BLaER1 (cell line): ENCODE measurements around the gene EPAS1.

Experiments used
- H3K27ac ChIP-seq: shearing (Covaris generic); formaldehyde crosslinking; 2 replicates; pipeline ENCODE4 v1.8.1; 2022
- H3K27me3 ChIP-seq: shearing (Covaris generic); formaldehyde crosslinking; 2 replicates; pipeline ENCODE4 v1.8.1; 2022
- H3K36me3 ChIP-seq: shearing (Covaris generic); formaldehyde crosslinking; 2 replicates; pipeline ENCODE4 v1.8.1; 2022
- H3K4me1 ChIP-seq: shearing (Covaris generic); formaldehyde crosslinking; 2 replicates; pipeline ENCODE4 v1.8.1; 2022
- H3K4me2 ChIP-seq: shearing (Covaris generic); formaldehyde crosslinking; 2 replicates; pipeline ENCODE4 v1.8.1; 2022
- H3K4me3 ChIP-seq: shearing (Covaris generic); formaldehyde crosslinking; 2 replicates; pipeline ENCODE4 v1.8.1; 2022
- H3K9ac ChIP-seq: shearing (Covaris generic); formaldehyde crosslinking; 2 replicates; pipeline ENCODE4 v1.8.1; 2022
- H3K9me3 ChIP-seq: shearing (Covaris generic); formaldehyde crosslinking; 2 replicates; pipeline ENCODE4 v1.8.1; 2022
- H4K20me1 ChIP-seq: shearing (Covaris generic); formaldehyde crosslinking; 2 replicates; pipeline ENCODE4 v1.8.1; 2022
- Cebpa-rat ChIP-seq: shearing (Covaris generic); IDR thresholded peaks from 2 replicates; pipeline ENCODE4 v1.8.1; 2022

Gene EPAS1

GRCh38 chr2:46315103-46315890 lies 18.1 kb downstream of the EPAS1 start:
- H3K27me3 ChIP-seq = no peaks in the 10 kb centered on the region
- H3K9me3 ChIP-seq = no peaks in the 10 kb centered on the region
- no peak overlapping the region for H3K27ac ChIP-seq
- TF ChIP-seq Cebpa-rat = no peak
- no peak overlapping the region for H3K4me3 ChIP-seq
- no peaks in the 10 kb centered on the region for H3K36me3 ChIP-seq
- no peaks in the 10 kb centered on the region for H4K20me1 ChIP-seq
- no peak overlapping the region for H3K9ac ChIP-seq
- peak overlapping the region; percentile 48 for H3K4me2 ChIP-seq
- peaks cover 26% of the 10 kb centered on the region for H3K4me1 ChIP-seq

GRCh38 chr2:46317094-46317486 lies 19.9 kb downstream of the EPAS1 start:
- H3K4me1 ChIP-seq = peaks cover 26% of the 10 kb centered on the region
- no peak overlapping the region for H3K4me3 ChIP-seq
- H3K36me3 ChIP-seq = no peaks in the 10 kb centered on the region
- H3K27ac ChIP-seq = no peak overlapping the region
- H3K9me3 ChIP-seq = no peaks in the 10 kb centered on the region
- no peak overlapping the region for H3K4me2 ChIP-seq
- H3K27me3 ChIP-seq = no peaks in the 10 kb centered on the region
- H3K9ac ChIP-seq = no peak overlapping the region
- no peak for TF ChIP-seq Cebpa-rat
- H4K20me1 ChIP-seq = no peaks in the 10 kb centered on the region

- Histone ChIP-seq H3K4me1 (peaks cover 29% of the 10 kb centered on the region), H3K4me3 (no peak overlapping the region), H3K36me3 (no peaks in the 10 kb centered on the region)
These were observed 21.6 kb downstream of the EPAS1 start for GRCh38 chr2:46318579-46319460.

GRCh38 chr2:46319711-46320110 lies 22.5 kb downstream of the EPAS1 start:
- Histone ChIP-seq H3K4me1 (peaks cover 23% of the 10 kb centered on the region), H4K20me1 (no peaks in the 10 kb centered on the region), H3K9me3 (no peaks in the 10 kb centered on the region), H3K9ac (no peak overlapping the region), H3K27ac (no peak overlapping the region), H3K4me2 (no peak overlapping the region), H3K27me3 (no peaks in the 10 kb centered on the region), H3K36me3 (no peaks in the 10 kb centered on the region), H3K4me3 (no peak overlapping the region)
- TF ChIP-seq Cebpa-rat = no peak

More at GRCh38 chr2:46318579-46319460, 21.6 kb downstream of the EPAS1 start:
- TF ChIP-seq Cebpa-rat = no peak
- no peaks in the 10 kb centered on the region for H4K20me1 ChIP-seq
- no peaks in the 10 kb centered on the region for H3K27me3 ChIP-seq
- no peaks in the 10 kb centered on the region for H3K9me3 ChIP-seq
- H3K27ac ChIP-seq = no peak overlapping the region
- H3K9ac ChIP-seq = no peak overlapping the region
- H3K4me2 ChIP-seq = no peak overlapping the region

- Histone ChIP-seq H3K4me3 (no peak overlapping the region), H3K27me3 (no peaks in the 10 kb centered on the region), H3K4me2 (no peak overlapping the region), H3K9me3 (no peaks in the 10 kb centered on the region), H3K27ac (no peak overlapping the region), H3K4me1 (peaks cover 21% of the 10 kb centered on the region), H3K36me3 (no peaks in the 10 kb centered on the region), H3K9ac (no peak overlapping the region), H4K20me1 (no peaks in the 10 kb centered on the region)
- TF ChIP-seq Cebpa-rat = no peak
These were observed 22.9 kb downstream of the EPAS1 start for GRCh38 chr2:46320141-46320567.

GRCh38 chr2:46323730-46324129 lies 26.5 kb downstream of the EPAS1 start:
- Histone ChIP-seq H3K27me3 (no peaks in the 10 kb centered on the region), H3K36me3 (no peaks in the 10 kb centered on the region), H3K4me1 (peaks cover 21% of the 10 kb centered on the region), H3K27ac (no peak overlapping the region), H3K4me2 (0 out of 2 replicates have a peak overlapping the region, but pooled peaks have one; percentile 18), H3K4me3 (no peak overlapping the region), H3K9ac (no peak overlapping the region), H3K9me3 (no peaks in the 10 kb centered on the region), H4K20me1 (no peaks in the 10 kb centered on the region)
- no peak for TF ChIP-seq Cebpa-rat

- Histone ChIP-seq H3K9me3 (no peaks in the 10 kb centered on the region), H3K9ac (no peak overlapping the region), H3K4me2 (no peak overlapping the region), H3K4me1 (peaks cover 28% of the 10 kb centered on the region), H3K27ac (no peak overlapping the region), H4K20me1 (no peaks in the 10 kb centered on the region), H3K36me3 (no peaks in the 10 kb centered on the region), H3K27me3 (no peaks in the 10 kb centered on the region), H3K4me3 (no peak overlapping the region)
- TF ChIP-seq Cebpa-rat = no peak
These were observed 28.1 kb downstream of the EPAS1 start for GRCh38 chr2:46325182-46325928.

- Histone ChIP-seq H3K36me3 (no peaks in the 10 kb centered on the region), H3K9ac (no peak overlapping the region), H3K4me1 (peaks cover 38% of the 10 kb centered on the region), H3K4me3 (no peak overlapping the region), H3K9me3 (no peaks in the 10 kb centered on the region), H3K4me2 (no peak overlapping the region), H4K20me1 (no peaks in the 10 kb centered on the region), H3K27ac (no peak overlapping the region), H3K27me3 (no peaks in the 10 kb centered on the region)
- TF ChIP-seq Cebpa-rat = no peak; the same call in 1 of the 2 replicates
These were observed 29.2 kb downstream of the EPAS1 start for GRCh38 chr2:46326231-46326980.

- TF ChIP-seq Cebpa-rat = no peak
- no peaks in the 10 kb centered on the region for H3K9me3 ChIP-seq
- H3K4me1 ChIP-seq = peaks cover 50% of the 10 kb centered on the region
- H3K9ac ChIP-seq = no peak overlapping the region
- no peaks in the 10 kb centered on the region for H4K20me1 ChIP-seq
- no peak overlapping the region for H3K27ac ChIP-seq
- no peaks in the 10 kb centered on the region for H3K36me3 ChIP-seq
- peak overlapping the region; percentile 55 for H3K4me2 ChIP-seq
- no peak overlapping the region for H3K4me3 ChIP-seq
- no peaks in the 10 kb centered on the region for H3K27me3 ChIP-seq
These were observed 30.4 kb downstream of the EPAS1 start for GRCh38 chr2:46327627-46328026.
